Activated B cell treated with CpG ODN at 0.5 μM for 24 hours (primary cell): ENCODE results near the gene PPM1H. TPM values are rescaled to one million over a fixed set of nuclear protein-coding genes. Genes with fewer than 3 reads are reported as not detected.

Experiments
- ATAC-seq: fragments of 200-7000 bp; cut with Tn5 transposase; one replicate; pipeline ENCODE4 v1.10.0; 2021; ENCODE audit warnings: low read depth, mild to moderate bottlenecking, moderate library complexity
- CTCF ChIA-PET: fragments of 350-600 bp; sonication (Branson Sonifier 250); formaldehyde crosslinking; loops from one replicate; lab custom pipeline; 2021; ENCODE audit warnings: antibody characterized with exemption; lab: Charles Lee
- POLR2A ChIA-PET: fragments of 350-600 bp; sonication (Branson Sonifier 250); formaldehyde crosslinking; loops from one replicate; lab custom pipeline; 2021; ENCODE audit warnings: antibody characterized with exemption; lab: Charles Lee
- DNase-seq: peaks from one replicate; pipeline ENCODE4 v3.0.0; 2022
- H3K27ac Mint-ChIP-seq: one replicate; pipeline ENCODE4 v1.8.0; 2020; ENCODE audit warnings: mixed read lengths
- H3K27me3 Mint-ChIP-seq: one replicate; pipeline ENCODE4 v1.8.0; 2021; ENCODE audit warnings: mixed read lengths
- H3K36me3 Mint-ChIP-seq: one replicate; pipeline ENCODE4 v1.8.0; 2021; ENCODE audit warnings: low read depth, mixed read lengths
- H3K4me1 Mint-ChIP-seq: one replicate; pipeline ENCODE4 v1.8.0; 2021; ENCODE audit warnings: mixed read lengths
- H3K4me3 Mint-ChIP-seq: one replicate; pipeline ENCODE4 v1.8.0; 2020; ENCODE audit warnings: mild to moderate bottlenecking, mixed read lengths
- H3K9me3 Mint-ChIP-seq: one replicate; pipeline ENCODE4 v1.8.0; 2020; ENCODE audit warnings: mixed read lengths
- intact Hi-C: fragments of 100-400 bp; cut with micrococcal nuclease; formaldehyde crosslinking; loops from one replicate; pipeline ENCODE4 v1.15.1; 2024
- total RNA-seq: library from RNA; stranded (reverse); gene quantifications from 2 replicates; pipeline ENCODE4 v1.2.3, GENCODE V29; 2022
- TF ChIP-seq, protein P1 (sequence below): fragments of 200-600 bp; IDR thresholded peaks from one replicate; pipeline ENCODE4 v1.8.0; 2022; ENCODE audit warnings: antibody characterized with exemption, mild to moderate bottlenecking

Gene PPM1H
- total RNA-seq, 1 donor from 2014 or later: not detected

DNA sequence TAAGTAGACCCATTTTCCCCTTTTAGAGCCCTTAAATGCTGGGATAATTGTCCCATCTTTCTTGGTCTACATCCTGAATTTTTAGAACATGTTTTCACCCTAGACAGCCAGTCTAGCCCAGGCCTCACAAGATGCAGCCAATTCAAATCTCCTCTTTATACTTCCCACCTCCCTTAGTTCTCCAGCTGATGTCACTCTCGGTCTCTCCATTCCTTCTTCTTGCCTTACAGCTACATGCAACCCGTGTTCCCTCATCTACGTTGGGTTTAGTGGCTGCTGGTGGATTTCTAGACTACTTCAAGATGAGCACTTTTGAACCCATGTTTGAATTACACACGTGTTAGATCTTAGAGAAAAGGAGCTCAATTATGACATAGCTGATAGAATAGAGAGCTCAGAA lies 132.0 kb downstream of the PPM1H start:
- ChIA-PET POLR2A (no interaction called here), CTCF (interaction anchor here (1.1 to 1.3 kb wide), 3 partner anchors 9 to 221 kb away, joined by 3 to 4 read pairs (median 3); no protein-coding TSS in a partner anchor)
- Mint-ChIP-seq H3K27me3 (peaks cover 2% of the 10 kb centered on the region), H3K27ac (no peak overlapping the region), H3K9me3 (peaks cover 2% of the 10 kb centered on the region), H3K4me1 (peaks cover 3% of the 10 kb centered on the region), H3K4me3 (no peak overlapping the region), H3K36me3 (no peaks in the 10 kb centered on the region)
- TF ChIP-seq, protein P1, sequence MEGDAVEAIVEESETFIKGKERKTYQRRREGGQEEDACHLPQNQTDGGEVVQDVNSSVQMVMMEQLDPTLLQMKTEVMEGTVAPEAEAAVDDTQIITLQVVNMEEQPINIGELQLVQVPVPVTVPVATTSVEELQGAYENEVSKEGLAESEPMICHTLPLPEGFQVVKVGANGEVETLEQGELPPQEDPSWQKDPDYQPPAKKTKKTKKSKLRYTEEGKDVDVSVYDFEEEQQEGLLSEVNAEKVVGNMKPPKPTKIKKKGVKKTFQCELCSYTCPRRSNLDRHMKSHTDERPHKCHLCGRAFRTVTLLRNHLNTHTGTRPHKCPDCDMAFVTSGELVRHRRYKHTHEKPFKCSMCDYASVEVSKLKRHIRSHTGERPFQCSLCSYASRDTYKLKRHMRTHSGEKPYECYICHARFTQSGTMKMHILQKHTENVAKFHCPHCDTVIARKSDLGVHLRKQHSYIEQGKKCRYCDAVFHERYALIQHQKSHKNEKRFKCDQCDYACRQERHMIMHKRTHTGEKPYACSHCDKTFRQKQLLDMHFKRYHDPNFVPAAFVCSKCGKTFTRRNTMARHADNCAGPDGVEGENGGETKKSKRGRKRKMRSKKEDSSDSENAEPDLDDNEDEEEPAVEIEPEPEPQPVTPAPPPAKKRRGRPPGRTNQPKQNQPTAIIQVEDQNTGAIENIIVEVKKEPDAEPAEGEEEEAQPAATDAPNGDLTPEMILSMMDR: no peak
- ATAC-seq (no peak), DNase-seq (no peak)
- intact Hi-C loops: no loop called here

DNA sequence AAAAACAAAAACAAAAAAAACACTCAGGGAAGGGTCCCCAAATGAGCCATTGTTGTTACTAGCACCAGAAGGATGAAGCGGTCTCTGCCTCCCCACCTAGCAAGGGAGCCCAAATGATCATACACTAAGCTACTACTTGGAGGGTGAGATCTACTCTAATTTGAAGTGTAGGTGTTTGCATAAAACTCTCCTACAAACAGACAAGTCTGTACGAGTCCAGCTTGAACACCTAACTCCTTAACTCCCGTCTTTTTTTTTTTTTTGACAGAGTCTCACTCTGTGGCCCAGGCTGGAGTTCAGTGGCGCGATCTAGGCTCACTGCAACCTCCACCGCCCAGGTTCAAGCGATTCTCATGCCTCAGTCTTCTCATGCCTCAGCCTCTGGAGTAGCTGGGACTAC lies 132.6 kb downstream of the PPM1H start:
- CTCF ChIA-PET: interaction anchor here (1.1 to 1.3 kb wide), 2 partner anchors 8 to 10 kb away, joined by 3 to 4 read pairs; no protein-coding TSS in a partner anchor
- ATAC-seq (no peak), DNase-seq (no peak)
- POLR2A ChIA-PET: no interaction called here
- H3K27me3 Mint-ChIP-seq: peaks cover 2% of the 10 kb centered on the region
- H3K4me3 Mint-ChIP-seq: no peak overlapping the region
- no peak overlapping the region for H3K27ac Mint-ChIP-seq
- H3K9me3 Mint-ChIP-seq: peaks cover 2% of the 10 kb centered on the region
- intact Hi-C loops: no loop called here
- TF ChIP-seq, protein P1: no peak
- H3K36me3 Mint-ChIP-seq: no peaks in the 10 kb centered on the region
- H3K4me1 Mint-ChIP-seq: peaks cover 3% of the 10 kb centered on the region

DNA sequence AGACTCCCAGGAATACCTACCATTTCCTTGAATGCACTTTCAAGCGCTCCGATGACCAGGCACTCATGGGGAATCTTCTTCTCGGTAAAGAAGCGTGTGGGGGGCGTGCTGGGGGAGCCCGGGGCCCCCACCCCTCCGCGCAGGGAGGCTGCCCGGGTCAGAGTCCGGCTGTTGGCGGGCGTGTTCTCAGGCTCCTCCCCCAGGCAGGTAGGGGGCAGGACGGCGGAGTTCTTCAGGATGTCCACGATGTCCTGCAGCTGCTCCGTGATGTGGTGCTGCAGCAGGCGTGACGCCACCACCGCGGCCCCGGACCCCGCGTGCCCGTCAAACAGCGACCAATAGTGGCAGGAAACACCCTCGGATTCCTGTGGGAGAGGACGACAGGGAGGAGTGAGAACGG lies 133.2 kb downstream of the PPM1H start:
- no peak overlapping the region for H3K4me3 Mint-ChIP-seq
- ATAC-seq: no peak
- no peak overlapping the region for H3K27ac Mint-ChIP-seq
- H3K4me1 Mint-ChIP-seq: peaks cover 3% of the 10 kb centered on the region
- H3K36me3 Mint-ChIP-seq: no peaks in the 10 kb centered on the region
- CTCF ChIA-PET: interaction anchor here (1.3 to 8.2 kb wide), 2 partner anchors 9 to 10 kb away, joined by 3 to 58 read pairs; no protein-coding TSS in a partner anchor
- DNase-seq: no peak
- POLR2A ChIA-PET: no interaction called here
- intact Hi-C loops: no loop called here
- H3K9me3 Mint-ChIP-seq: peaks cover 2% of the 10 kb centered on the region
- peaks cover 2% of the 10 kb centered on the region for H3K27me3 Mint-ChIP-seq
- TF ChIP-seq, protein P1: no peak

DNA sequence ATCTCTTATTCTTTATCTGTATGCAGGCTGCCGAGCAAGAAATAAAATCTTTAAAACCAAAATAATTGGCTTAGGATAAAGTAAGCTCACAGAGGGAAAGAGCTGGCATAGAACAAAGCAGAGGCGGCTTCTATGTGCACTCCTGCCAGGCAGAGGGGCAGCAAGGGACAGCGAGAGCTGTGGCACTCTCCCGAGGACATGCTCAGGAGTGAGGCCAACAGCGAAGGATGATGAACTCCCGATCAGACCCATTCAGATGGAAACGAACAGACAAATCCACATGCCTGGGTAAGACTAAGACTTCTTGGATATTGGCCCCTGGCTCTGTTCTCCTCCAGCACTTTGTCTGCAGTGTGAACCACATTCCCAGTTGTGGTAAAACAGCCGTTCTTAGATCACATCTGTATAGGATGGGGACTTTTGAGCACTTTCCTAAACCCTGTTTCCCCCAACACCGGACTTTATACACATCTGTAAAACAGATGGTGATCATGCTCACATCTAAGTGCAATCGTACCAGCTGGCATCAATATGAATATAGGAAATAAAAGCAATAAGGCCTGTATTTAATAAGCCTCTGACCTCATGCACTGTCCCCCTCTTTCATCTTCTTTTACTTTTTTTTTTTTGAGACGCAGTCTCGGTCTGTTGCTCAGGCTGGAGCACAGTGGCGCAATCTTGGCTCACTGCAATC lies 134.1 kb downstream of the PPM1H start:
- no peak for DNase-seq
- Mint-ChIP-seq H3K27me3 (peaks cover 2% of the 10 kb centered on the region), H3K36me3 (no peaks in the 10 kb centered on the region), H3K4me1 (peaks cover 3% of the 10 kb centered on the region), H3K9me3 (peaks cover 2% of the 10 kb centered on the region), H3K4me3 (no peak overlapping the region), H3K27ac (no peak overlapping the region)
- ATAC-seq: no peak
- TF ChIP-seq, protein P1: no peak
- CTCF ChIA-PET: interaction anchor here (1.1 to 8.2 kb wide), 5 partner anchors 10 to 364 kb away, joined by 4 to 239 read pairs (median 58); no protein-coding TSS in a partner anchor
- intact Hi-C loops: no loop called here
- POLR2A ChIA-PET: interaction anchor here (0.6 to 1.2 kb wide), 2 partner anchors 197 to 198 kb away, joined by 3 to 5 read pairs; no protein-coding TSS in a partner anchor

DNA sequence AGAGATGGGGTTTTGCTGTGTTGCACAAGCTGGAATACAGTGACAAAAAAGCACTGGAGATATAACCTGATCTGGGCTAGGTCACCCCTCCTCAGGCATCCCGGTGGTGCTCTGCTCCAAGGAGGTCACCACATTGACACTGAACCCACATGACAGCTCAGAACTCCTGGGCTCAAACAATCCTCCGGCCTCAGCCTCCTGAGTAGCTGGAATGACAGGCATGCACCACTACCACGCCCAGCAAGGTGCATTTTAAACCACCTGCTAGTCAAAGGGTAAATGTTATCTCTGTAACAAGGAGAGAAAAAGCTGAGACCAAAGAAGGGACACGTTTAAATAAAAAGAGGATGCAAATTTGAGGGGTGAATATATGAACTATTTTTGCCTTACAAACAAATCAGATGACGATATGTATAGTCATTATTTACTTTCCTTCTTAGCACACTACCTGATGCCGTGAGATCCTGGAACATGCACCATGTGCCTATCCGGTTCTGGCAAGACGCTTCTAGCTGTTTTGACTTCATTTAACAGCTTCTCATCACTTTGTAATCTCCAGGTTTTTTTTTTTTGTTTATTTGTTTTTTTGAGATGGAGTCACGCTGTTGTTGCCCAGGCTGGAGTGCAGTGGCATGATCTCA lies 135.1 kb downstream of the PPM1H start:
- Mint-ChIP-seq H3K4me1 (peaks cover 3% of the 10 kb centered on the region), H3K4me3 (no peak overlapping the region), H3K27ac (no peak overlapping the region), H3K9me3 (no peaks in the 10 kb centered on the region), H3K27me3 (peaks cover 2% of the 10 kb centered on the region), H3K36me3 (no peaks in the 10 kb centered on the region)
- TF ChIP-seq, protein P1: no peak
- ATAC-seq (no peak), DNase-seq (no peak)
- ChIA-PET POLR2A (interaction anchor here (1.2 kb wide), 1 partner anchor 197 kb away, joined by 5 read pairs; no protein-coding TSS in a partner anchor), CTCF (interaction anchor here (1.1 to 8.2 kb wide), 13 partner anchors 9 to 363 kb away, joined by 3 to 239 read pairs (median 5); no protein-coding TSS in a partner anchor)
- intact Hi-C loops: loop anchor here (1.0 to 10.0 kb wide), 3 partner anchors 219 to 535 kb away; partner anchors contain the start of gene USP15
